HepG2 (cell line): Measurements from ENCODE around the gene TEX19. TPM values are rescaled to one million over a fixed set of nuclear protein-coding genes. Genes with fewer than 3 reads are reported as not detected.

Source experiments
- ASH2L ChIP-seq: fragments of 300-600, 200-600 bp; sonication (generic); IDR thresholded peaks from 2 replicates; pipeline ENCODE4 v1.7.0; 2017; ENCODE audit warnings: low read depth, mild to moderate bottlenecking, moderate library complexity, mixed read lengths, low read length; ENCODE audit not compliant: insufficient read length
- BHLHE40 ChIP-seq: IDR thresholded peaks from 2 replicates; pipeline ENCODE4 v1.6.1; 2011; ENCODE audit warnings: low read length, improper control_type of control experiment
- E2F1 ChIP-seq: sonication (generic); formaldehyde crosslinking; IDR thresholded peaks from 2 replicates; pipeline ENCODE4 v1.5.0; 2020; ENCODE audit warnings: missing genetic modification reagents
- FOXK1 ChIP-seq: sonication (generic); formaldehyde crosslinking; IDR thresholded peaks from 2 replicates; pipeline ENCODE4 v1.4.0; 2020; ENCODE audit warnings: low read depth, missing genetic modification reagents, borderline replicate concordance
- GMEB1 ChIP-seq: sonication (generic); formaldehyde crosslinking; IDR thresholded peaks from 2 replicates; pipeline ENCODE4 v1.5.1; 2020; ENCODE audit warnings: missing genetic modification reagents, mild to moderate bottlenecking, borderline replicate concordance
- HHEX ChIP-seq: IDR thresholded peaks from 2 replicates; pipeline ENCODE4 v1.6.1; 2016; ENCODE audit warnings: control low read depth
- KLF11 ChIP-seq: IDR thresholded peaks from 2 replicates; pipeline ENCODE4 v1.6.1; 2016; ENCODE audit warnings: missing compliant biosample characterization
- MAF1 ChIP-seq: sonication (generic); formaldehyde crosslinking; IDR thresholded peaks from 2 replicates; pipeline ENCODE4 v1.5.0; 2020; ENCODE audit warnings: missing genetic modification reagents, borderline replicate concordance
- MEIS1 ChIP-seq: sonication (generic); formaldehyde crosslinking; IDR thresholded peaks from 2 replicates; pipeline ENCODE4 v1.9.0; 2021; ENCODE audit warnings: mild to moderate bottlenecking, missing genetic modification reagents, moderate library complexity, borderline replicate concordance
- PBX2 ChIP-seq: IDR thresholded peaks from 2 replicates; pipeline ENCODE4 v1.6.1; 2016; ENCODE audit warnings: control low read depth
- SRSF9 ChIP-seq: fragments of 200-400 bp; formaldehyde crosslinking; IDR thresholded peaks from 2 replicates; pipeline ENCODE4 v1.6.1; 2018; ENCODE audit warnings: borderline replicate concordance, mild to moderate bottlenecking, low read depth, low read length; ENCODE audit not compliant: insufficient read depth, poor library complexity, severe bottlenecking
- TCF7L2 ChIP-seq: IDR thresholded peaks from 2 replicates; pipeline ENCODE4 v1.6.1; 2011; ENCODE audit warnings: mild to moderate bottlenecking, low read depth, low read length, moderate library complexity
- TFE3 ChIP-seq: IDR thresholded peaks from 2 replicates; pipeline ENCODE4 v1.6.1; 2016
- ZBTB2 ChIP-seq: sonication (generic); formaldehyde crosslinking; IDR thresholded peaks from 2 replicates; pipeline ENCODE4 v1.8.0; 2022; ENCODE audit warnings: low read depth, missing genetic modification reagents
- ZBTB38 ChIP-seq: sonication (generic); formaldehyde crosslinking; IDR thresholded peaks from 2 replicates; pipeline ENCODE4 v1.5.1; 2020; ENCODE audit warnings: mild to moderate bottlenecking, missing genetic modification reagents
- ZBTB8A ChIP-seq: sonication (generic); formaldehyde crosslinking; IDR thresholded peaks from 2 replicates; pipeline ENCODE4 v1.4.0; 2020; ENCODE audit warnings: mild to moderate bottlenecking, low read depth, missing genetic modification reagents, borderline replicate concordance
- ZFP36L1 ChIP-seq: sonication (generic); formaldehyde crosslinking; IDR thresholded peaks from 2 replicates; pipeline ENCODE4 v1.8.0; 2022; ENCODE audit warnings: mild to moderate bottlenecking, missing genetic modification reagents, moderate library complexity
- ZFX ChIP-seq: sonication (generic); formaldehyde crosslinking; IDR thresholded peaks from 2 replicates; pipeline ENCODE4 v1.4.0; 2020; ENCODE audit warnings: mild to moderate bottlenecking, low read depth, missing genetic modification reagents, moderate library complexity
- ZMYM3 ChIP-seq: sonication (generic); formaldehyde crosslinking; IDR thresholded peaks from 2 replicates; pipeline ENCODE4 v1.5.1; 2020; ENCODE audit warnings: mild to moderate bottlenecking, missing genetic modification reagents
- ZNF546 ChIP-seq: sonication (generic); formaldehyde crosslinking; conservative IDR thresholded peaks from 2 replicates; pipeline ENCODE4 v1.8.1; 2023; ENCODE audit warnings: mild to moderate bottlenecking, missing genetic modification reagents
- ZNF644 ChIP-seq: IDR thresholded peaks from 2 replicates; pipeline ENCODE4 v1.6.1; 2016; ENCODE audit warnings: low read depth
- polyA plus RNA-seq, 8 experiments: library from polyadenylated mRNA; depleted of rRNA in 3 of 8; stranded (reverse) in 7 of 8; unstranded in 1 of 8; fragments of >200 nt; fragmentation: Illumina TruSeq in 4 of 8; extraction: Trizol in 4 of 8; gene quantifications; 2 replicates each; pipeline versions ENCODE4 v1.2.1 to v1.2.3, GENCODE V29; 2011 to 2016; ENCODE audit warnings: low read depth in 4 of 8, missing spikeins in 1 of 8, mixed read lengths in 1 of 8; ENCODE audit not compliant: insufficient read depth in 1 of 8
- total RNA-seq, 5 experiments: library from RNA; depleted of rRNA; stranded (reverse); fragments of >200 nt; fragmentation: Illumina TruSeq; extraction: Trizol; gene quantifications; 2 replicates each; pipeline ENCODE4 v1.2.3, GENCODE V29; 2016; ENCODE audit warnings: low read depth in 1 of 5

TEX19 gene
- total and polyA plus RNA-seq, 2 of the 13 experiments (the other 11 are each of a cell fraction or from before 2014, with no cell fraction given) = 1.3 to 6.0 TPM

GRCh38 chr17:82346342-82347300 is 12.4 kb upstream of the TEX19 start (continued):
- peak; percentile 93; the same call in 1 of the 2 replicates for TF ChIP-seq ZFP36L1 (CRISPR knock-in tag)
- TF ChIP-seq ZBTB8A (CRISPR knock-in tag) = no peak
- peak; percentile 51 for TF ChIP-seq PBX2 (CRISPR knock-in tag)
- TF ChIP-seq ZBTB38 = peak; percentile 94
- peak; percentile 79; the same call in 1 of the 2 replicates for TF ChIP-seq ZFX (CRISPR knock-in tag)
- no peak; the same call in 1 of the 2 replicates for TF ChIP-seq ZNF546 (CRISPR knock-in tag)
- peak; percentile 97 for TF ChIP-seq MEIS1 (CRISPR knock-in tag)
- TF ChIP-seq FOXK1 = peak; percentile 97
- peak; percentile 78 for TF ChIP-seq KLF11
- TF ChIP-seq HHEX (CRISPR knock-in tag) = peak; percentile 74
- peak; percentile 46; the same call in 1 of the 2 replicates for TF ChIP-seq GMEB1 (CRISPR knock-in tag)
- peak; percentile 96 for TF ChIP-seq BHLHE40
- peak; percentile 76 for TF ChIP-seq ASH2L
- no peak for TF ChIP-seq TCF7L2
- peak; percentile 49; the same call in 1 of the 2 replicates for TF ChIP-seq ZMYM3
- no peak for TF ChIP-seq SRSF9
- 0 out of 2 replicates have a peak, but pooled peaks have one; percentile 19 for TF ChIP-seq ZNF644 (CRISPR knock-in tag)
- 0 out of 2 replicates have a peak, but pooled peaks have one; percentile 43 for TF ChIP-seq E2F1 (CRISPR knock-in tag)
- TF ChIP-seq MAF1 (CRISPR knock-in tag) = 0 out of 2 replicates have a peak, but pooled peaks have one; percentile 69
- peak; percentile 100 for TF ChIP-seq TFE3 (CRISPR knock-in tag)
- 0 out of 2 replicates have a peak, but pooled peaks have one; percentile 44 for TF ChIP-seq ZBTB2 (CRISPR knock-in tag)
